IPS-18a (cell line): Measurements from ENCODE around the gene IFFO2.

Source experiments
- H3K27ac ChIP-seq: one replicate; pipeline ENCODE4 v1.5.1; 2013; ENCODE audit warnings: low read length
- H3K27me3 ChIP-seq: one replicate; pipeline ENCODE4 v1.6.1; 2013; ENCODE audit warnings: mild to moderate bottlenecking, low read length; ENCODE audit not compliant: control insufficient read depth, insufficient read depth
- H3K36me3 ChIP-seq: one replicate; pipeline ENCODE4 v1.6.1; 2013; ENCODE audit warnings: low read depth, low read length; ENCODE audit not compliant: control insufficient read depth
- H3K4me1 ChIP-seq: one replicate; pipeline ENCODE4 v1.6.1; 2013; ENCODE audit warnings: low read depth, low read length; ENCODE audit not compliant: control insufficient read depth
- H3K4me3 ChIP-seq: one replicate; pipeline ENCODE4 v1.5.1; 2013; ENCODE audit warnings: low read length
- H3K9ac ChIP-seq: one replicate; pipeline ENCODE4 v1.6.1; 2013; ENCODE audit warnings: mild to moderate bottlenecking, low read length, moderate library complexity
- H3K9me3 ChIP-seq: one replicate; pipeline ENCODE4 v1.6.1; 2013; ENCODE audit warnings: low read depth, low read length; ENCODE audit not compliant: control insufficient read depth

Gene IFFO2

GRCh38 chr1:18939398-18940302, 16.8 kb downstream of the IFFO2 start:
- Histone ChIP-seq H3K9me3 (no peaks in the 10 kb centered on the region), H3K36me3 (no peaks in the 10 kb centered on the region), H3K4me1 (peaks cover 24% of the 10 kb centered on the region), H3K4me3 (no peak overlapping the region), H3K27me3 (no peaks in the 10 kb centered on the region), H3K9ac (no peak overlapping the region), H3K27ac (no peak overlapping the region)

GRCh38 chr1:18938707-18939070, 17.8 kb downstream of the IFFO2 start:
- no peak overlapping the region for H3K27ac ChIP-seq
- H3K4me3 ChIP-seq, result no peak overlapping the region
- H3K9me3 ChIP-seq, result no peaks in the 10 kb centered on the region
- H3K4me1 ChIP-seq, result peaks cover 24% of the 10 kb centered on the region
- no peaks in the 10 kb centered on the region for H3K36me3 ChIP-seq
- no peak overlapping the region for H3K9ac ChIP-seq
- no peaks in the 10 kb centered on the region for H3K27me3 ChIP-seq

DNA sequence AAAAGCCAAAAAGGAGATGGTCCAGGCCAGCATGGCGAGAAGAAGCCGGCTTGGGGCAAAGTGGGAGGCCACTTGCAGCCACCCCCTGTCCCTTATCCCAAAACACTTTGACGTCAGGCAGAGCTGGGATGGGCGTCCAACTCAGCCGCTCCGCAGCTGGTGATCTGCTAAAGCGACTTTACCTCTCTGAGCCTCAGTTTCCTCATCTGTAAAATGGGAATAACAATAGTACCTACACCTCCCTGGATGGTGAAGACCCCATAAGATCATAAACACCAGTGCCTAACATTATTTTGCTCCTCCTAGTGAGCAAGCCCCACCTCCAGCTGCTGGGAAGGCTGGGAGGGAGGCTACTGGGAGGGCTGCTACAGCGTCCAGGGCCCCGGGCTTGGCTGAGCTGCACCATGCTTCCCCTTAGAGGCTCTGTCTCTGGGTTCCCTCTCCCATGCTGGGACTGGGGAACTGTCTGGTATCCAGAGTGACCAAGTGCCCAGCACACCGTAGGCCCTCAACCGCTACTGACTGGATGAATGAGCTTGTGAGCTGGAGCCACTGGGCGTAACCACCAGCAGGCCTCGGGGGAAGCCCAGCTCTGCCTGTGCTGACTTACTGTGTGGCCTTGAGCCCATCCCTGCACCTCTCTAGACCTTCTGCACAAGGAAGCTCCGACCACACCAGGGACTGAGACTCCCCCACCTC, 18.3 kb downstream of the IFFO2 start:
- Histone ChIP-seq H3K9ac (no peak overlapping the region), H3K4me3 (no peak overlapping the region), H3K36me3 (no peaks in the 10 kb centered on the region), H3K27me3 (no peaks in the 10 kb centered on the region), H3K9me3 (no peaks in the 10 kb centered on the region), H3K27ac (no peak overlapping the region), H3K4me1 (peaks cover 24% of the 10 kb centered on the region)

DNA sequence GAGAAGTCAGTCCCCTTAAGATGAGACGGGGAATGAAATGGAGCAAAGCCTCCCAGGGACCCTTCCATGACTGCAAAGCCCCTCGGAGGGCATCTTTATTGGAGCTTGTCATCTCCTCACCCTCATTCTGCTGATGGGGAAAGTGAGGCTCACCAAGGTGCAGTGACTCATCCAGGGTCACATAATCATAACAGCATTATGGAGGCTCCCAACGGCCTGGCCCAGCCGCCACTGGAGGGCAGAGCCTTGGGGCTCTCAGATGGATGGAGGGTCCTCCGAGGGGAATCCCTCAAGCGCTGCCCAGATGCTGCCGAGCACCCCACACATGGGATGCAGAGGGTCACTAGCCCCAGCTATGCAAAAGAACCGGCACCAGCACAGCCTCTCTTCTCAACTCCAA, 18.9 kb downstream of the IFFO2 start:
- Histone ChIP-seq H3K27ac (no peak overlapping the region), H3K4me1 (peaks cover 24% of the 10 kb centered on the region), H3K4me3 (no peak overlapping the region), H3K9me3 (no peaks in the 10 kb centered on the region), H3K9ac (no peak overlapping the region), H3K36me3 (no peaks in the 10 kb centered on the region), H3K27me3 (no peaks in the 10 kb centered on the region)

DNA sequence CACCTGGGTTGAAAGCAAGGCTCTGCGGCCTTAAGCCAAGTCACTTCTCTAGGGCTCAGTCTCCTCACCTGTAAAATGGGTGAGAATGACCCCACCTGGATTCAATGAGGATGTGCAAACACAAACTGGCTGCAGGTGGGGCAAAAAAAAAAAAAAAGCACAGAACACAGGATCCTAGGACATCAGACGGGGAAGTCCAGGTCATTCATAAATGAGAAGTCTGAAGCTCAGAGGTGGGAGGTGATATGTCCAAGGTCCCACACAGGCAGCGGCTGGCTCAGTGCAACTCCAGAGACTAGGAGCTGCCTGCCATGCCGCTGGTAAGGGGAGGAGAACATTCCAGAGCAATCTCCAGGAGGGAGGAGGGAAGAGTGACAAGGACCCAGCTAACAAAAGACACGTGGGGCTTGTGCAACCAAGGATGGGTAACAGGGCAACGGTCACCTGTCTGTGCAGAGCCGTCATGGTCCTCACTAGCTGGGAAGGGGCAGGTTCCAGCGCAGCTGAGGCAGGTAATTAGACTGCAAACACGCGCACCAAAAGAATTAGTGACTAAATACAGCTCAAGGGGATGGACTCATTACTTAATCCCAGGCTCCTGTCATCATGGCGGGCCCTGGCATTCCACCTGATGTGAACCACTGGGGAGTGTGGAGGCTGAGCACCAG, 19.5 kb downstream of the IFFO2 start:
- Histone ChIP-seq H3K9me3 (no peaks in the 10 kb centered on the region), H3K27ac (no peak overlapping the region), H3K9ac (no peak overlapping the region), H3K36me3 (no peaks in the 10 kb centered on the region), H3K27me3 (no peaks in the 10 kb centered on the region), H3K4me3 (no peak overlapping the region), H3K4me1 (peaks cover 24% of the 10 kb centered on the region)

DNA sequence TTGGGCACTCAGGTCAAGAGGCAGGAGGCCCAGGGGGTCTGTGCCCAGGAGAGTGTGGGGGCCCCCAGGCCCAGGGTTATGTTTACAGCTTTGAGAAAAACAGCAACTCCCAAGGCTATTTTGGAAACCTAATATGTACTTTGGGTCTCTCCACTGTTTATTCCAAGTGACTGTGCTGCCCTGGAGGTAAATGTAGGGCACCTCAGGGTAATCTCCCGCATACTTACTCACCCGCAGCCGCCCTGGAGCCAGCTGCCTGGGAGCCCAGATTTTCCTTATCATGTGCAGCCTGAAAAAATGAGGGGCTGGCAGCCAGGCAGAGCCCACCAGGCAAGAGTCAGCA, 20.0 kb downstream of the IFFO2 start:
- peaks cover 20% of the 10 kb centered on the region for H3K4me1 ChIP-seq

DNA sequence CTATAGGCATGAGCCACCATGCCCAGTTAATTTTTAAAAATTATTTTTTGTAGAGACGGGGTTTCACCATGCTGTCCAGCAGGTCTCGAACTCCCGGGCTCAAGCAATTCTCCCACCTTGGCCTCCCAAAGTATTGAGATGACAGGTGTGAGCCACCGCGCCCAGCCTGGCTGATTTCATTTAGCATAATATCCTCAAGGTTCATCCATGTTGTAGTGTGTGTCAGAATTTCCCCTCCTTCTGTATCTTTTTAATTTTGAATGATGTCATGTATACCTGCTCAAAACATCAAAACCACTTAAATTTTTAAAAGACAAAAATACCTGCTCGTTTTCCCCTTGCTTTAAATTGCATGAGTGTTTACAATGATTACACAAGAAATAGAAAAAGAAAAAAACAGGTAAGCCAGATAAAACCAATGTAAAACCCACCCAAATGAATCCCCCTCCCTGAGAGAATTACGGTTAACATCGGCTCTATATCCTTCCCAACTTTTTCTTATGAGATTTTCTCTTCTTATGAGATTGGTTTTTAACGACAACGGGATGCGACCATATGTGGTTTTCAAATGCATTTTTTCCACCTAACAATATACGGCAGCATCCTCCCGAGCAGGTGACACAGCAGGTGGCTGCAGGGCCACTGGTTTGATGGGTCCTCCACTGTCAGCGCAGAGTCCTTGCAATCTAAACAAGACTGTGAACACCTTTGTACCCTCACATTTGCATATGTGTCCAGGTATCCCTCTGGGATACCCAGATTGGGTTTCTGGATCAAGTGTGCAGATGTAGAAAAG, 22.1 kb downstream of the IFFO2 start:
- Histone ChIP-seq H3K4me1 (peaks cover 12% of the 10 kb centered on the region), H3K27me3 (no peaks in the 10 kb centered on the region)

More for the DNA sequence above, 20.0 kb downstream of the IFFO2 start:
- no peaks in the 10 kb centered on the region for H3K36me3 ChIP-seq
- no peaks in the 10 kb centered on the region for H3K27me3 ChIP-seq
- H3K27ac ChIP-seq, result no peak overlapping the region
- no peak overlapping the region for H3K9ac ChIP-seq
- H3K4me3 ChIP-seq, result no peak overlapping the region
- H3K9me3 ChIP-seq, result no peaks in the 10 kb centered on the region

DNA sequence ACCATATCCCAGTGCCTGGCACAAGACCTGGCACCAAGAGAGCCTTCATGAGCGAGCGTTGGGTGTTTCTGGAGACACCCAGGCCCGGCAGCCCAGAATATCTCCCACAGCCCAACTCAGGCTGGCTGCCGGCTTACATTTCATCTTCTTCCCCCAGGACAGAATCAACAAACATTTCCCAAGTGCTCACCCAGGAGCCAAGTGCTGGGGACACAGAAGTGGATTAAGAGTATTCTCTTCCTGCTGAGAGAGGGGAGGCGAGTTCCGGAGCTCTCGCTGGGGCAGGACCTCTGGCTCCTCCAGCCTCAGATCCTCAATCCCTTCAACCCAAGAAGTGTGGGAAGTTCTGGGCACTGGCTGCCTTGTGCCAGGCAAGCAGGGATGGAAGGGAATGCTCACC, 23.6 kb downstream of the IFFO2 start:
- no peaks in the 10 kb centered on the region for H3K9me3 ChIP-seq
- H3K27me3 ChIP-seq, result no peaks in the 10 kb centered on the region
- H3K9ac ChIP-seq, result no peak overlapping the region
- no peak overlapping the region for H3K27ac ChIP-seq
- H3K4me1 ChIP-seq, result peaks cover 6% of the 10 kb centered on the region
- no peak overlapping the region for H3K4me3 ChIP-seq
- no peaks in the 10 kb centered on the region for H3K36me3 ChIP-seq

More for the DNA sequence above, 22.1 kb downstream of the IFFO2 start:
- Histone ChIP-seq H3K36me3 (no peaks in the 10 kb centered on the region), H3K4me3 (no peak overlapping the region), H3K9me3 (no peaks in the 10 kb centered on the region), H3K9ac (no peak overlapping the region), H3K27ac (no peak overlapping the region)

DNA sequence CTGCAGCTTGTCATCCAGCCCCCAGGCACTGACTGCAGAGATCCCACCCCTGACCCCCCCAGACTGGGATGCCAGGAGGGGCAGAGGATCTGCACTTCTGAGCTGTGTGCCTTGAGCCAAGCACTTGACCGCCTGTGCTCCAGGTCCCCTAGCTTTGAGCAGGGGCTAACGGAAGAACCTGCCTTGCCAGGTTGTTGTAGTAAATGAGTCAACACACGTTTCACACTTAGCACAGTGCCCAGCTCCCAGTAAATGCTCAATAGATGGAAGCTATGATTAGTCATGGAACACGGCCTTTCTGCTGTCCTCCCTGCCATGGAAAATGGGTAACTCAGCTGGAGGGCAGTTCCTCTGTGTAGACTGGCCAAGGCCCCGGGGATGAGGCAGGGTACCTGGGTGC, 24.1 kb downstream of the IFFO2 start:
- Histone ChIP-seq H3K9ac (no peak overlapping the region), H3K4me1 (peaks cover 6% of the 10 kb centered on the region), H3K9me3 (no peaks in the 10 kb centered on the region), H3K27ac (no peak overlapping the region), H3K27me3 (no peaks in the 10 kb centered on the region), H3K4me3 (no peak overlapping the region), H3K36me3 (no peaks in the 10 kb centered on the region)

GRCh38 chr1:18931730-18932129, 24.7 kb downstream of the IFFO2 start:
- Histone ChIP-seq H3K27me3 (no peaks in the 10 kb centered on the region), H3K9ac (no peak overlapping the region), H3K9me3 (no peaks in the 10 kb centered on the region), H3K27ac (no peak overlapping the region), H3K36me3 (no peaks in the 10 kb centered on the region), H3K4me1 (peaks cover 6% of the 10 kb centered on the region), H3K4me3 (no peak overlapping the region)

- H3K36me3 ChIP-seq, result no peaks in the 10 kb centered on the region
- no peaks in the 10 kb centered on the region for H3K4me1 ChIP-seq
- H3K9ac ChIP-seq, result no peak overlapping the region
- H3K9me3 ChIP-seq, result no peaks in the 10 kb centered on the region
- no peak overlapping the region for H3K27ac ChIP-seq
- no peak overlapping the region for H3K4me3 ChIP-seq
- H3K27me3 ChIP-seq, result no peaks in the 10 kb centered on the region
Measured at GRCh38 chr1:18929686-18930085, 26.8 kb downstream of the IFFO2 start.
